ENCODE data around the gene CCDC68.

CCDC68 gene

DNA sequence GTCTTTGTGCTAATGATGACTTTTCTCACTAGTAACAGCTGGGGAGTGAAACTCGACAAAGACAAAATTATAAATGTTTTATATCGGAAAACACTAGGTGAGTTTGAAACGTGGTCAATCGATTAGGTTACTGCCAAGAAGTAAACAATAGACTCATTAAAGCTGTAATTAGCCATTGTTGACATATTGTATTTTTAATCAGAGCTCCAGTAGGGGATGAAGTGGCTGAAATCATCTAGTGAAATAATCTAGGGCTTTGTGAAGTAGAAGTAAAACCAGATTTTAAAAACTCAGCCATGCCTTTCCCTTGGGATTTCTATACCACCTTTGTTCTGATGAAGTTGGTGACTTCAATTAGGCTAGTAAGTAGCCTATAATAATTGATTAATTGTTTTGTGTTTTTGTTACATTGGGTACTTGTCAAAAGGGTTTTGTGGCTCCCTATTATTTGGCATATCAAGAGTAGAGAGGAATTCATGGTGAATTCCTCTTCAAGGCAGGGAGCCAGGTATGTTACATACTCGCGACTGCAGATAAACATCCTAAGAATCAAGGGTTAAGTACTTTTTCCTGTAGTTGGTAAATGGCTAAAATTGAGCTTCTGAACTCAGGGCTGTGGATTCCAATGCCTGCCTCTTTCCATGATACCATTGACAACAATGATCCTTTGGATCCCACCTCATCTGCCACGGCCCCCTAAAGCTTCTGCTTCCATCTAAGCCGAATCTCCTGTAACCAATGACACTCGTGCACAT, 99.4 kb downstream of the CCDC68 start (continued):
- TF ChIP-seq, protein P1, sequence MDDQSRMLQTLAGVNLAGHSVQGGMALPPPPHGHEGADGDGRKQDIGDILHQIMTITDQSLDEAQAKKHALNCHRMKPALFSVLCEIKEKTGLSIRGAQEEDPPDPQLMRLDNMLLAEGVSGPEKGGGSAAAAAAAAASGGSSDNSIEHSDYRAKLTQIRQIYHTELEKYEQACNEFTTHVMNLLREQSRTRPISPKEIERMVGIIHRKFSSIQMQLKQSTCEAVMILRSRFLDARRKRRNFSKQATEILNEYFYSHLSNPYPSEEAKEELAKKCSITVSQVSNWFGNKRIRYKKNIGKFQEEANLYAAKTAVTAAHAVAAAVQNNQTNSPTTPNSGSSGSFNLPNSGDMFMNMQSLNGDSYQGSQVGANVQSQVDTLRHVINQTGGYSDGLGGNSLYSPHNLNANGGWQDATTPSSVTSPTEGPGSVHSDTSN (CRISPR knock-in tag; IDR thresholded peaks at IDR 0.05) = no peak
- TF ChIP-seq ZNF146 (tag by site-specific recombination; IDR thresholded peaks at IDR 0.05) (no peak), MYNN (tag by site-specific recombination; IDR thresholded peaks at IDR 0.05; ENCODE audit: borderline replicate concordance) (no peak)

DNA sequence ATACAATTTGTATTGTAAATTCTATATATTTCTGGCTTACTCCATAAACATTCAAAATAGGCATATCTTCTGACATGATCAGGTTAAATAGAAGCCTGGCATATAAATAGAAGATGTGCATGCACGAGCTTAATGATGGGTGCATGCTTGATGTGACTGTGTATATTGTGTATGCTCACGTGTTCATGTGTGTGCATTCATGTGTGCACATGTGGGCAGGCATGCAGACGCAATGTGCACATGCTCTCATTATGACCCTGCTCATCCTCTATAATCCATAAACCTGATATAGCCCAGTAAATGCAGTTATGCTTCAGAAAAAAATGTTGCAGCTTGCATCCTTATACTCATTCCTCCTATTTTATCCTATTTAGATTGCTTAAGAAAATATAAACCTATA, 101.8 kb downstream of the CCDC68 start:
- Histone ChIP-seq H3K27ac (ENCODE audit: extremely low read depth, low read depth, low read length) (no peak overlapping the region), H3K4me3 (ENCODE audit: low read depth, low read length) (no peak overlapping the region), H3K9me3 (ENCODE audit: control insufficient read depth, insufficient read depth, low read depth, low read length) (no peaks in the 10 kb centered on the region), H3K36me3 (ENCODE audit: control insufficient read depth in 2 of 2, insufficient read depth in 1 of 2, low read length in 2 of 2) (no peaks in the 10 kb centered on the region), H3K4me1 (ENCODE audit: control insufficient read depth, insufficient read depth, low read length) (no peaks in the 10 kb centered on the region)
- ChIA-PET CTCF (interaction anchor here (1.1 kb wide), 1 partner anchor 15 kb away, joined by 3 read pairs; no protein-coding TSS in a partner anchor), POLR2A (no interaction called here)
- TF ChIP-seq ZNF521 (tag by site-specific recombination; IDR thresholded peaks at IDR 0.05) = no peak
- TF ChIP-seq KLF8 (tag by site-specific recombination; IDR thresholded peaks at IDR 0.05) = no peak
- TF ChIP-seq ZSCAN16 (tag by site-specific recombination; IDR thresholded peaks at IDR 0.05) = no peak
- no peak for TF ChIP-seq ZNF843 (tag by site-specific recombination; IDR thresholded peaks at IDR 0.05)
- TF ChIP-seq TCF7L2 (IDR thresholded peaks at IDR 0.05; ENCODE audit: borderline replicate concordance, low read depth, low read length) = no peak
- TF ChIP-seq ZNF16 (tag by site-specific recombination; IDR thresholded peaks at IDR 0.05; ENCODE audit: low read depth) = no peak
- TF ChIP-seq ZSCAN23 (tag by site-specific recombination; IDR thresholded peaks at IDR 0.05) = no peak
- TF ChIP-seq ZNF777 (tag by site-specific recombination; IDR thresholded peaks at IDR 0.05; ENCODE audit: borderline replicate concordance) = no peak
- TF ChIP-seq ZSCAN30 (tag by site-specific recombination; IDR thresholded peaks at IDR 0.05) = no peak
- no peak for TF ChIP-seq ZNF146 (tag by site-specific recombination; IDR thresholded peaks at IDR 0.05)
- TF ChIP-seq ZNF211 (tag by site-specific recombination; IDR thresholded peaks at IDR 0.05; ENCODE audit: low read depth) = no peak
- TF ChIP-seq SP2 (tag by site-specific recombination; IDR thresholded peaks at IDR 0.05) = no peak
- TF ChIP-seq, protein P2, sequence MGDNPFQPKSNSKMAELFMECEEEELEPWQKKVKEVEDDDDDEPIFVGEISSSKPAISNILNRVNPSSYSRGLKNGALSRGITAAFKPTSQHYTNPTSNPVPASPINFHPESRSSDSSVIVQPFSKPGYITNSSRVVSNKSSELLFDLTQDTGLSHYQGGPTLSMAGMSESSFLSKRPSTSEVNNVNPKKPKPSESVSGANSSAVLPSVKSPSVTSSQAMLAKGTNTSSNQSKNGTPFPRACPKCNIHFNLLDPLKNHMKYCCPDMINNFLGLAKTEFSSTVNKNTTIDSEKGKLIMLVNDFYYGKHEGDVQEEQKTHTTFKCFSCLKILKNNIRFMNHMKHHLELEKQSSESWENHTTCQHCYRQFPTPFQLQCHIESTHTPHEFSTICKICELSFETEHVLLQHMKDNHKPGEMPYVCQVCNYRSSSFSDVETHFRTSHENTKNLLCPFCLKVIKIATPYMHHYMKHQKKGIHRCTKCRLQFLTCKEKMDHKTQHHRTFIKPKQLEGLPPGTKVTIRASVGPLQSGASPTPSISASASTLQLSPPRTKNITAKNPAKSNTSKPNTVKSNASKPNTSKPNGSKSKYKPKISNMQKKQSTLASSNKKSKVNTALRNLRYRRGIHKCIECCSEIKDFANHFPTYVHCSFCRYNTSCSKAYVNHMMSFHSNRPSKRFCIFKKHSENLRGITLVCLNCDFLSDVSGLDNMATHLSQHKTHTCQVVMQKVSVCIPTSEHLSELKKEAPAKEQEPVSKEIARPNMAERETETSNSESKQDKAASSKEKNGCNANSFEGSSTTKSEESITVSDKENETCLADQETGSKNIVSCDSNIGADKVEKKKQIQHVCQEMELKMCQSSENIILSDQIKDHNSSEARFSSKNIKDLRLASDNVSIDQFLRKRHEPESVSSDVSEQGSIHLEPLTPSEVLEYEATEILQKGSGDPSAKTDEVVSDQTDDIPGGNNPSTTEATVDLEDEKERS (tag by site-specific recombination; IDR thresholded peaks at IDR 0.05) = no peak
- no peak for TF ChIP-seq ZNF391 (tag by site-specific recombination; IDR thresholded peaks at IDR 0.05; ENCODE audit: borderline replicate concordance, low read depth)
- TF ChIP-seq KLF9 (tag by site-specific recombination; IDR thresholded peaks at IDR 0.05; ENCODE audit: low read depth) = no peak
- no peak for TF ChIP-seq ZNF24 (tag by site-specific recombination; IDR thresholded peaks at IDR 0.05)
- no peak for TF ChIP-seq SP7 (tag by site-specific recombination; IDR thresholded peaks at IDR 0.05)
- TF ChIP-seq, protein P3, sequence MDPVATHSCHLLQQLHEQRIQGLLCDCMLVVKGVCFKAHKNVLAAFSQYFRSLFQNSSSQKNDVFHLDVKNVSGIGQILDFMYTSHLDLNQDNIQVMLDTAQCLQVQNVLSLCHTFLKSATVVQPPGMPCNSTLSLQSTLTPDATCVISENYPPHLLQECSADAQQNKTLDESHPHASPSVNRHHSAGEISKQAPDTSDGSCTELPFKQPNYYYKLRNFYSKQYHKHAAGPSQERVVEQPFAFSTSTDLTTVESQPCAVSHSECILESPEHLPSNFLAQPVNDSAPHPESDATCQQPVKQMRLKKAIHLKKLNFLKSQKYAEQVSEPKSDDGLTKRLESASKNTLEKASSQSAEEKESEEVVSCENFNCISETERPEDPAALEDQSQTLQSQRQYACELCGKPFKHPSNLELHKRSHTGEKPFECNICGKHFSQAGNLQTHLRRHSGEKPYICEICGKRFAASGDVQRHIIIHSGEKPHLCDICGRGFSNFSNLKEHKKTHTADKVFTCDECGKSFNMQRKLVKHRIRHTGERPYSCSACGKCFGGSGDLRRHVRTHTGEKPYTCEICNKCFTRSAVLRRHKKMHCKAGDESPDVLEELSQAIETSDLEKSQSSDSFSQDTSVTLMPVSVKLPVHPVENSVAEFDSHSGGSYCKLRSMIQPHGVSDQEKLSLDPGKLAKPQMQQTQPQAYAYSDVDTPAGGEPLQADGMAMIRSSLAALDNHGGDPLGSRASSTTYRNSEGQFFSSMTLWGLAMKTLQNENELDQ (tag by site-specific recombination; IDR thresholded peaks at IDR 0.05; ENCODE audit: low read depth) = no peak

Data from HEK293 (cell line).